H9 (cell line): ENCODE results near the gene ZBTB6. TPM values are rescaled to one million over a fixed set of nuclear protein-coding genes. Genes with fewer than 3 reads are reported as not detected.

Source experiments
- DNase-seq: peaks from one replicate; pipeline ENCODE4 v3.0.0-alpha.2; 2017
- H2AFZ ChIP-seq: one replicate; pipeline ENCODE4 v1.6.1; 2013; ENCODE audit warnings: mild to moderate bottlenecking, low read length, control low read depth, moderate library complexity
- H2AK5ac ChIP-seq: 2 replicates; pipeline ENCODE4 v1.6.1; 2013; ENCODE audit warnings: low read length, control low read depth, mixed read lengths; ENCODE audit not compliant: insufficient read length
- H2BK120ac ChIP-seq: one replicate; pipeline ENCODE4 v1.6.1; 2013; ENCODE audit warnings: low read depth, mild to moderate bottlenecking, low read length, control low read depth, inconsistent platforms; ENCODE audit not compliant: poor library complexity, severe bottlenecking
- H2BK12ac ChIP-seq: 2 replicates; pipeline ENCODE4 v1.6.1; 2013; ENCODE audit warnings: low read length, control low read depth, mixed read lengths, low read depth; ENCODE audit not compliant: insufficient read length
- H2BK15ac ChIP-seq: 2 replicates; pipeline ENCODE4 v1.6.1; 2013; ENCODE audit warnings: low read depth, low read length, control low read depth
- H2BK20ac ChIP-seq: one replicate; pipeline ENCODE4 v1.6.1; 2013; ENCODE audit warnings: low read depth, mild to moderate bottlenecking, low read length, control low read depth, inconsistent platforms; ENCODE audit not compliant: poor library complexity, severe bottlenecking
- H2BK5ac ChIP-seq: 2 replicates; pipeline ENCODE4 v1.6.1; 2013; ENCODE audit warnings: low read length, control low read depth, mixed read lengths; ENCODE audit not compliant: insufficient read length
- H3K14ac ChIP-seq: 2 replicates; pipeline ENCODE4 v1.6.1; 2013; ENCODE audit warnings: low read length, control low read depth; ENCODE audit not compliant: insufficient read depth
- H3K18ac ChIP-seq: 2 replicates; pipeline ENCODE4 v1.6.1; 2013; ENCODE audit warnings: low read depth, mild to moderate bottlenecking, mixed read lengths, low read length, control low read depth; ENCODE audit not compliant: insufficient read length
- H3K23ac ChIP-seq: 2 replicates; pipeline ENCODE4 v1.6.1; 2013; ENCODE audit warnings: low read length, control low read depth, mixed read lengths, low read depth; ENCODE audit not compliant: insufficient read length
- H3K23me2 ChIP-seq: 2 replicates; pipeline ENCODE4 v1.6.1; 2013; ENCODE audit warnings: low read depth, mild to moderate bottlenecking, mixed read lengths, low read length, control low read depth; ENCODE audit not compliant: insufficient read length, poor library complexity, severe bottlenecking
- H3K27ac ChIP-seq: 2 replicates; pipeline ENCODE4 v1.5.1; 2013; ENCODE audit warnings: low read length, control low read depth, mixed read lengths, low read depth; ENCODE audit not compliant: insufficient read length
- H3K27me3 ChIP-seq: 2 replicates; pipeline ENCODE4 v1.6.1; 2013; ENCODE audit warnings: low read length, control low read depth, inconsistent platforms; ENCODE audit not compliant: insufficient read depth
- H3K4ac ChIP-seq: 2 replicates; pipeline ENCODE4 v1.6.1; 2013; ENCODE audit warnings: low read depth, mild to moderate bottlenecking, control low read depth, inconsistent platforms, low read length, moderate library complexity
- H3K4me1 ChIP-seq: 2 replicates; pipeline ENCODE4 v1.6.1; 2013; ENCODE audit warnings: low read length, control low read depth, inconsistent platforms; ENCODE audit not compliant: insufficient read depth
- H3K4me2 ChIP-seq: 2 replicates; pipeline ENCODE4 v1.6.1; 2013; ENCODE audit warnings: low read length, control low read depth, mixed read lengths; ENCODE audit not compliant: insufficient read length, insufficient read depth
- H3K56ac ChIP-seq: 2 replicates; pipeline ENCODE4 v1.6.1; 2013; ENCODE audit warnings: low read depth, mild to moderate bottlenecking, mixed read lengths, low read length, control low read depth; ENCODE audit not compliant: insufficient read length
- H3K79me1 ChIP-seq: 2 replicates; pipeline ENCODE4 v1.6.1; 2013; ENCODE audit warnings: low read depth, mild to moderate bottlenecking, moderate library complexity, low read length, control low read depth, inconsistent platforms; ENCODE audit not compliant: insufficient read depth, poor library complexity, severe bottlenecking
- H3K79me2 ChIP-seq: 2 replicates; pipeline ENCODE4 v1.6.1; 2013; ENCODE audit warnings: low read length, control low read depth, inconsistent platforms; ENCODE audit not compliant: insufficient read depth
- H3K9ac ChIP-seq: 2 replicates; pipeline ENCODE4 v1.6.1; 2013; ENCODE audit warnings: low read length, control low read depth, mixed read lengths; ENCODE audit not compliant: insufficient read length; ENCODE audit errors: extremely low read depth
- H3K9me3 ChIP-seq: one replicate; pipeline ENCODE4 v1.6.1; 2013; ENCODE audit warnings: low read depth, low read length, inconsistent platforms; ENCODE audit not compliant: control insufficient read depth
- H3T11ph ChIP-seq: one replicate; pipeline ENCODE4 v1.6.1; 2013; ENCODE audit warnings: mild to moderate bottlenecking, low read length, control low read depth, inconsistent platforms
- H4K20me1 ChIP-seq: one replicate; pipeline ENCODE4 v1.6.1; 2013; ENCODE audit not compliant: control insufficient read depth, insufficient read length, insufficient read depth
- H4K5ac ChIP-seq: 2 replicates; pipeline ENCODE4 v1.6.1; 2013; ENCODE audit warnings: low read depth, mild to moderate bottlenecking, mixed read lengths, low read length, control low read depth; ENCODE audit not compliant: insufficient read length
- H4K8ac ChIP-seq: replicated peaks from 2 replicates; pipeline ENCODE4 v1.6.1; 2013; ENCODE audit warnings: low read length, control low read depth, mixed read lengths, low read depth; ENCODE audit not compliant: insufficient read length
- H4K91ac ChIP-seq: 2 replicates; pipeline ENCODE4 v1.6.1; 2013; ENCODE audit warnings: low read depth, mild to moderate bottlenecking, moderate library complexity, mixed read lengths, low read length, control low read depth; ENCODE audit not compliant: insufficient read length
- H3K27ac Mint-ChIP-seq, 3 experiments: 2 replicates in 2 of 3; 3 replicates in 1 of 3; pipeline ENCODE4 v1.8.0; 2020 to 2021; ENCODE audit warnings: mixed read lengths in 3 of 3, mild to moderate bottlenecking in 1 of 3, moderate library complexity in 1 of 3
- H3K27me3 Mint-ChIP-seq: 2 replicates; pipeline ENCODE4 v1.8.0; 2021; ENCODE audit warnings: low read depth, mild to moderate bottlenecking, moderate library complexity, mixed read lengths
- H3K36me3 Mint-ChIP-seq, 3 experiments: 2 replicates in 2 of 3; 3 replicates in 1 of 3; pipeline ENCODE4 v1.8.0; 2020 to 2021; ENCODE audit warnings: low read depth in 3 of 3, mixed read lengths in 3 of 3; ENCODE audit not compliant: insufficient read depth in 1 of 3
- H3K4me1 Mint-ChIP-seq, 2 experiments: 2 replicates each; pipeline ENCODE4 v1.8.0; 2020; ENCODE audit warnings: mixed read lengths in 2 of 2
- H3K4me3 Mint-ChIP-seq, 2 experiments: 2 replicates in 1 of 2; 3 replicates in 1 of 2; pipeline ENCODE4 v1.8.0; 2020 to 2021; ENCODE audit warnings: mild to moderate bottlenecking in 2 of 2, mixed read lengths in 2 of 2, moderate library complexity in 1 of 2
- H3K9me3 Mint-ChIP-seq, 2 experiments: 2 replicates in 1 of 2; 3 replicates in 1 of 2; pipeline ENCODE4 v1.8.0; 2020; ENCODE audit warnings: mild to moderate bottlenecking in 2 of 2, mixed read lengths in 2 of 2, moderate library complexity in 1 of 2
- CTCF ChIP-seq: fragments of 200-600 bp; sonication (generic); conservative IDR thresholded peaks from 3 replicates; pipeline ENCODE4 v1.8.0; 2021; ENCODE audit warnings: antibody characterized with exemption, mild to moderate bottlenecking
- total RNA-seq: library from RNA; stranded (reverse); gene quantifications from 2 replicates; pipeline ENCODE4 v1.2.1, GENCODE V29; 2021

The ZBTB6 gene
- total RNA-seq, 1 experiment from 2014 or later = 10.2 TPM

- Histone ChIP-seq H4K20me1 (no peaks in the 10 kb centered on the region), H3K9ac (no peak overlapping the region), H3K14ac (no peak overlapping the region), H3K56ac (no peak overlapping the region), H2AFZ (no peak overlapping the region), H2BK120ac (no peak overlapping the region), H2AK5ac (no peak overlapping the region), H4K8ac (no peak overlapping the region), H3K4me2 (no peak overlapping the region), H3K27ac (no peak overlapping the region), H3T11ph (no peak overlapping the region), H3K23ac (no peak overlapping the region), H2BK20ac (no peak overlapping the region), H3K79me1 (peaks cover 9% of the 10 kb centered on the region), H2BK5ac (no peak overlapping the region), H3K4me1 (no peaks in the 10 kb centered on the region), H2BK12ac (no peak overlapping the region), H3K4ac (no peak overlapping the region), H3K79me2 (peaks cover 13% of the 10 kb centered on the region; the same call in 1 of the 2 replicates), H4K5ac (no peak overlapping the region), H4K91ac (no peak overlapping the region), H3K27me3 (no peaks in the 10 kb centered on the region), H3K18ac (no peak overlapping the region), H2BK15ac (no peak overlapping the region), H3K9me3 (no peaks in the 10 kb centered on the region), H3K23me2 (no peaks in the 10 kb centered on the region)
- Mint-ChIP-seq H3K27ac (peak overlapping the region in 1 of 3 experiments; percentile 40; a peak in 2 of 7 replicates), H3K9me3 (no peaks in the 10 kb centered on the region), H3K27me3 (no peaks in the 10 kb centered on the region), H3K4me3 (no peak overlapping the region), H3K4me1 (peaks cover 18 to 24% of the 10 kb centered on the region in 2 experiments), H3K36me3 (peaks cover 4 to 11% (median 5%) of the 10 kb centered on the region in 3 experiments; a peak in 5 of 7 replicates)
- DNase-seq = no peak
- TF ChIP-seq CTCF = no peak
Measured at GRCh38 chr9:122954253-122954691, 41.1 kb upstream of the ZBTB6 start.
